ENCODE data around the gene IL2RA. TPM values are rescaled to one million over a fixed set of nuclear protein-coding genes. Genes with fewer than 3 reads are reported as not detected.

Gene IL2RA
- total and polyA plus RNA-seq, 10 of the 15 experiments (the other 5 are each of a cell fraction or from before 2014, with no cell fraction given), result 2.2 to 6.0 (median 4.9) TPM

GRCh38 chr10:6101181-6101580 is 39.0 kb upstream of the IL2RA start (continued):
- no peak for TF ChIP-seq CUX1 (IDR thresholded peaks at IDR 0.05; ENCODE audit: insufficient replicate concordance, low read depth, low read length)
- TF ChIP-seq ZNF207 (IDR thresholded peaks at IDR 0.05; ENCODE audit: borderline replicate concordance), result no peak
- TF ChIP-seq POU2F2 (IDR thresholded peaks at IDR 0.05; ENCODE audit: borderline replicate concordance, low read depth, low read length), result peak; percentile 64; the same call in 1 of the 3 replicates
- TF ChIP-seq SUPT20H (IDR thresholded peaks at IDR 0.05; ENCODE audit: borderline replicate concordance, control insufficient read depth, low read depth, low read length), result no peak
- TF ChIP-seq MYB (IDR thresholded peaks at IDR 0.05; ENCODE audit: borderline replicate concordance, low read depth, low read length), result no peak
- no peak for TF ChIP-seq KAT2A (conservative IDR thresholded peaks at IDR 0.05; ENCODE audit: control insufficient read depth, low read depth, low read length)
- no peak for TF ChIP-seq RELB (IDR thresholded peaks at IDR 0.05; ENCODE audit: low read depth)
- TF ChIP-seq ZNF217 (IDR thresholded peaks at IDR 0.05), result no peak
- TF ChIP-seq ZNF274 (IDR thresholded peaks at IDR 0.05; ENCODE audit: insufficient read depth, insufficient read length), result no peak
- 0 out of 2 replicates have a peak, but pooled peaks have one; percentile 41 for TF ChIP-seq TCF12 (IDR thresholded peaks at IDR 0.05; ENCODE audit: low read depth, low read length)
- TF ChIP-seq CBX5 (IDR thresholded peaks at IDR 0.05; ENCODE audit: low read depth), result no peak
- TF ChIP-seq CREM (IDR thresholded peaks at IDR 0.05; ENCODE audit: low read depth), result 0 out of 2 replicates have a peak, but pooled peaks have one; percentile 12
